K562 (cell line): ENCODE data around the gene ZNF627. TPM values are rescaled to one million over a fixed set of nuclear protein-coding genes. Genes with fewer than 3 reads are reported as not detected.

Experiments used
- CBX1 ChIP-seq: sonication (generic); IDR thresholded peaks from 2 replicates; pipeline ENCODE4 v1.6.1; 2016; ENCODE audit warnings: antibody characterized with exemption, low read depth, mild to moderate bottlenecking
- CBX3 ChIP-seq, 2 experiments: IDR thresholded peaks; 1 replicate in 1 of 2; 2 replicates in 1 of 2; pipeline ENCODE4 v1.6.1; 2012; ENCODE audit warnings: inconsistent platforms in 2 of 2, low read length in 2 of 2, borderline replicate concordance in 1 of 2, control low read depth in 1 of 2
- PRMT5 ChIP-seq: sonication (generic); formaldehyde crosslinking; IDR thresholded peaks from 2 replicates; pipeline ENCODE4 v1.5.0; 2020; ENCODE audit warnings: missing genetic modification reagents
- SMARCB1 ChIP-seq: IDR thresholded peaks from 2 replicates; pipeline ENCODE4 v1.6.1; 2011; ENCODE audit warnings: improper control_type of control experiment, low read depth; ENCODE audit not compliant: insufficient read length
- SOX6 ChIP-seq: fragments of 450-650 bp; IDR thresholded peaks from 2 replicates; pipeline ENCODE4 v1.6.1; 2014; ENCODE audit warnings: mild to moderate bottlenecking
- TRIM28 ChIP-seq: fragments of 450-650 bp; IDR thresholded peaks from 2 replicates; pipeline ENCODE4 v1.6.1; 2017
- WHSC1 ChIP-seq: IDR thresholded peaks from one replicate; pipeline ENCODE4 v1.6.1; 2012; ENCODE audit warnings: low read length, control low read depth, inconsistent platforms
- ZNF217 ChIP-seq: sonication (generic); formaldehyde crosslinking; IDR thresholded peaks from 2 replicates; pipeline ENCODE4 v1.8.0; 2022; ENCODE audit warnings: mild to moderate bottlenecking, missing genetic modification reagents
- ZNF655 ChIP-seq: fragments of 250-450 bp; sonication (Bioruptor Pico); IDR thresholded peaks from 2 replicates; pipeline ENCODE4 v1.5.0; 2021
- ZNF75A ChIP-seq: fragments of 450-650 bp; formaldehyde crosslinking; IDR thresholded peaks from 2 replicates; pipeline ENCODE4 v1.4.0; 2020; ENCODE audit warnings: mild to moderate bottlenecking
- polyA plus RNA-seq, 8 experiments: library from polyadenylated mRNA; depleted of rRNA in 4 of 8; stranded (reverse) in 5 of 8; unstranded in 3 of 8; fragments of >200 nt; fragmentation: Nextera tagmentation in 2 of 8; fragmentation: Illumina TruSeq in 1 of 8; extraction: Ambion mirVana in 2 of 8; extraction: Trizol in 1 of 8; gene quantifications; 2 replicates each; pipeline versions ENCODE4 v1.2.1 to v1.2.3, GENCODE V29; 2011 to 2014; ENCODE audit warnings: inconsistent platforms in 1 of 8, missing spikeins in 1 of 8
- total RNA-seq, 7 experiments: library from RNA; depleted of rRNA in 6 of 7; stranded (reverse); fragments of >200 nt in 6 of 7; fragmentation: Illumina TruSeq in 2 of 7; extraction: Trizol in 2 of 7; gene quantifications; 2 replicates each; pipeline versions ENCODE4 v1.2.1 to v1.2.3, GENCODE V29; 2011 to 2021; ENCODE audit warnings: low replicate concordance in 1 of 7
- TF ChIP-seq, protein P1 (sequence below): fragments of 450-650 bp; IDR thresholded peaks from 2 replicates; pipeline ENCODE4 v1.6.1; 2018; ENCODE audit warnings: mild to moderate bottlenecking, low read depth; ENCODE audit not compliant: partially characterized antibody
- TF ChIP-seq, protein P2 (sequence below), 2 experiments: fragments of 450-650 bp in 1 of 2; sonication (generic) in 1 of 2; formaldehyde crosslinking in 1 of 2; IDR thresholded peaks in 1 of 2; conservative IDR thresholded peaks in 1 of 2; 2 replicates each; pipeline versions ENCODE4 v1.6.1 to v1.8.1; 2016 to 2023; ENCODE audit warnings: mild to moderate bottlenecking in 2 of 2, moderate library complexity in 2 of 2, inconsistent platforms in 1 of 2, missing genetic modification reagents in 1 of 2

Gene ZNF627
- total and polyA plus RNA-seq, 9 of the 15 experiments (the other 6 are each of a cell fraction or from before 2014, with no cell fraction given), result 6.4 to 19.9 (median 10.6) TPM

DNA sequence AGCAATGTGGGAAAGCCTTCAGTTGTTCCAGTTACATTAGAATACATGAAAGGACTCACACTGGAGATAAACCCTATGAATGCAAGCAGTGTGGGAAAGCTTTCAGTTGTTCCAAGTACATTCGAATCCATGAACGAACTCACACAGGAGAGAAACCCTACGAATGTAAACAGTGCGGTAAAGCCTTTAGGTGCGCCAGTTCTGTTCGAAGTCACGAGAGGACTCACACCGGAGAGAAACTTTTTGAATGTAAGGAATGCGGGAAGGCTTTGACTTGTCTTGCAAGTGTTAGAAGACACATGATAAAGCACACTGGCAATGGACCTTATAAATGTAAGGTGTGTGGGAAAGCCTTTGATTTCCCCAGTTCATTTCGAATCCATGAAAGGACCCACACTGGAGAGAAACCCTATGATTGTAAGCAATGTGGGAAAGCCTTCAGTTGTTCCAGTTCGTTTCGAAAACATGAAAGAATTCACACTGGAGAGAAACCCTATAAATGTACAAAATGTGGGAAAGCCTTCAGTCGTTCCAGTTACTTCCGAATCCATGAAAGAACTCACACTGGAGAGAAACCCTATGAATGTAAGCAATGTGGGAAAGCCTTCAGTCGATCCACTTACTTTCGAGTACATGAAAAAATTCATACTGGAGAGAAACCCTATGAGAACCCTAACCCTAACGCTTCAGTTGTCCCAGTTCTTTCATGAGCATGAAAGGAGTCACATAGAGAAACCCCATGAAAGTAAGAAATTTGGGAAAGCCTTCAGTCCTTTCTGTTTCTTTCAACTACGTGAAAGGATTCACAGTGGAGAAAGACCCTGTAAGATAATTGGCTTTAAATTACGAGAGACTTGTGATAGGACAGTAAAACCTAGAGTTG, 20.1 kb downstream of the ZNF627 start (continued):
- TF ChIP-seq CBX1 (peak; percentile 33; the same call in 1 of the 2 replicates), ZNF217 (no peak), SMARCB1 (no peak), ZNF655 (CRISPR knock-in tag) (no peak), PRMT5 (CRISPR knock-in tag) (no peak), CBX3 (IDR thresholded peaks at IDR 0.05; ENCODE audit: borderline replicate concordance in 1 of 2, low read length in 2 of 2) (peak in 1 of 2 experiments; percentile 70; a peak in 2 of 3 replicates), ZNF75A (CRISPR knock-in tag) (peak; percentile 98), TRIM28 (peak; percentile 94), WHSC1 (no peak), SOX6 (peak; percentile 42; the same call in 1 of the 2 replicates)
- TF ChIP-seq, protein P1, sequence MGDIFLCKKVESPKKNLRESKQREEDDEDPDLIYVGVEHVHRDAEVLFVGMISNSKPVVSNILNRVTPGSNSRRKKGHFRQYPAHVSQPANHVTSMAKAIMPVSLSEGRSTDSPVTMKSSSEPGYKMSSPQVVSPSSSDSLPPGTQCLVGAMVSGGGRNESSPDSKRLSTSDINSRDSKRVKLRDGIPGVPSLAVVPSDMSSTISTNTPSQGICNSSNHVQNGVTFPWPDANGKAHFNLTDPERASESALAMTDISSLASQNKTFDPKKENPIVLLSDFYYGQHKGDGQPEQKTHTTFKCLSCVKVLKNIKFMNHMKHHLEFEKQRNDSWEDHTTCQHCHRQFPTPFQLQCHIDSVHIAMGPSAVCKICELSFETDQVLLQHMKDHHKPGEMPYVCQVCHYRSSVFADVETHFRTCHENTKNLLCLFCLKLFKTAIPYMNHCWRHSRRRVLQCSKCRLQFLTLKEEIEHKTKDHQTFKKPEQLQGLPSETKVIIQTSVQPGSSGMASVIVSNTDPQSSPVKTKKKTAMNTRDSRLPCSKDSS, result peak; percentile 85
- TF ChIP-seq, protein P2, sequence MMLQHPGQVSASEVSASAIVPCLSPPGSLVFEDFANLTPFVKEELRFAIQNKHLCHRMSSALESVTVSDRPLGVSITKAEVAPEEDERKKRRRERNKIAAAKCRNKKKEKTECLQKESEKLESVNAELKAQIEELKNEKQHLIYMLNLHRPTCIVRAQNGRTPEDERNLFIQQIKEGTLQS (IDR thresholded peaks at IDR 0.05), result no peak
- TF ChIP-seq, protein P2 (CRISPR knock-in tag; conservative IDR thresholded peaks at IDR 0.05), result no peak
- TF ChIP-seq, all 486 proteins: peak for 11
